Naive thymus-derived CD4-positive, alpha-beta T cell (primary cell): ENCODE results near the gene WDR35. TPM values are rescaled to one million over a fixed set of nuclear protein-coding genes. Genes with fewer than 3 reads are reported as not detected.

Experiments
- ATAC-seq: fragments of 150-1000 bp; cut with Tn5 transposase; 2 replicates; pipeline ENCODE4 v1.10.0; 2021; ENCODE audit warnings: mild to moderate bottlenecking, moderate library complexity
- CTCF ChIA-PET: fragments of 350-600 bp; sonication (Branson Sonifier 250); formaldehyde crosslinking; loops from one replicate; lab custom pipeline; 2021; ENCODE audit warnings: antibody characterized with exemption; lab: Charles Lee
- POLR2A ChIA-PET: fragments of 350-600 bp; sonication (Branson Sonifier 250); formaldehyde crosslinking; loops from one replicate; lab custom pipeline; 2021; ENCODE audit warnings: antibody characterized with exemption, inconsistent platforms; lab: Charles Lee
- DNase-seq, 9 donors: peaks; one replicate each; pipeline versions ENCODE4 v3.0.0 to v3.0.0-alpha.2; 2020 to 2022; ENCODE audit warnings: mixed read lengths in 1 of 9
- H3K27ac ChIP-seq: one replicate; pipeline ENCODE4 v1.7.0; 2013; ENCODE audit warnings: mild to moderate bottlenecking, low read depth, low read length, moderate library complexity
- H3K27me3 ChIP-seq, 2 donors: one replicate each; pipeline ENCODE4 v1.7.0; 2013; ENCODE audit warnings: low read length in 2 of 2, mild to moderate bottlenecking in 2 of 2, moderate library complexity in 2 of 2; ENCODE audit not compliant: control insufficient read depth in 2 of 2, insufficient read depth in 2 of 2
- H3K36me3 ChIP-seq, 3 experiments: 1 replicate in 2 of 3; 2 replicates in 1 of 3; pipeline ENCODE4 v1.7.0; 2013; ENCODE audit warnings: low read length in 3 of 3, mild to moderate bottlenecking in 3 of 3, moderate library complexity in 1 of 3; ENCODE audit not compliant: insufficient read depth in 3 of 3, control insufficient read depth in 2 of 3
- H3K4me1 ChIP-seq, 2 donors: one replicate each; pipeline ENCODE4 v1.7.0; 2013; ENCODE audit warnings: low read length in 2 of 2, mild to moderate bottlenecking in 2 of 2, moderate library complexity in 1 of 2; ENCODE audit not compliant: control insufficient read depth in 2 of 2, insufficient read depth in 2 of 2
- H3K4me3 ChIP-seq: 2 replicates; pipeline ENCODE4 v1.7.0; 2013; ENCODE audit warnings: mild to moderate bottlenecking, low read length
- H3K9me3 ChIP-seq, 3 experiments: 1 replicate in 2 of 3; 2 replicates in 1 of 3; pipeline ENCODE4 v1.7.0; 2013; ENCODE audit warnings: low read length in 3 of 3; ENCODE audit not compliant: control insufficient read depth in 2 of 3
- H3K27ac Mint-ChIP-seq, 9 donors: one replicate each; pipeline ENCODE4 v1.8.0; 2020 to 2022; ENCODE audit warnings: mixed read lengths in 9 of 9, mild to moderate bottlenecking in 8 of 9, moderate library complexity in 5 of 9, inconsistent platforms in 2 of 9
- H3K27me3 Mint-ChIP-seq, 5 donors: one replicate each; pipeline ENCODE4 v1.8.0; 2021 to 2022; ENCODE audit warnings: mixed read lengths in 5 of 5, mild to moderate bottlenecking in 1 of 5
- H3K36me3 Mint-ChIP-seq, 5 donors: one replicate each; pipeline ENCODE4 v1.8.0; 2020 to 2022; ENCODE audit warnings: mixed read lengths in 5 of 5, mild to moderate bottlenecking in 3 of 5, inconsistent platforms in 1 of 5
- H3K4me1 Mint-ChIP-seq, 7 donors: one replicate each; pipeline ENCODE4 v1.8.0; 2020 to 2022; ENCODE audit warnings: mixed read lengths in 7 of 7, mild to moderate bottlenecking in 3 of 7, inconsistent platforms in 1 of 7
- H3K4me3 Mint-ChIP-seq, 10 donors: one replicate each; pipeline ENCODE4 v1.8.0; 2020 to 2022; ENCODE audit warnings: mild to moderate bottlenecking in 10 of 10, mixed read lengths in 10 of 10, moderate library complexity in 6 of 10, inconsistent platforms in 2 of 10
- H3K9me3 Mint-ChIP-seq, 11 donors: one replicate each; pipeline ENCODE4 v1.8.0; 2020 to 2022; ENCODE audit warnings: mixed read lengths in 11 of 11, mild to moderate bottlenecking in 4 of 11, inconsistent platforms in 1 of 11, moderate library complexity in 1 of 11
- intact Hi-C, 2 donors: fragments of 100-400 bp; cut with micrococcal nuclease; formaldehyde crosslinking; loops; one replicate each; pipeline ENCODE4 v1.15.1; 2023
- polyA plus RNA-seq, 2 donors: library from polyadenylated mRNA; unstranded; fragments of 300-500 nt; fragmentation: Illumina TruSeq; gene quantifications; one replicate each; pipeline ENCODE4 v1.2.3, GENCODE V29; 2021
- total RNA-seq, 6 experiments: library from RNA in 5 of 6; stranded (reverse) in 5 of 6; gene quantifications; 1 replicate in 5 of 6; 2 replicates in 1 of 6; pipeline ENCODE4 v1.2.3 and lab custom pipeline; 2021 to 2026

The WDR35 gene
- total and polyA plus RNA-seq, 7 experiments from 2014 or later: 1.5 to 6.0 (median 3.5) TPM

- H3K9me3 Mint-ChIP-seq: no peaks in the 10 kb centered on the region
- H3K36me3 ChIP-seq: no peaks in the 10 kb centered on the region
- no peaks in the 10 kb centered on the region for H3K27me3 ChIP-seq
- DNase-seq (no peak), ATAC-seq (no peak)
- no peaks in the 10 kb centered on the region for H3K36me3 Mint-ChIP-seq
- intact Hi-C loops: no loop called here
- H3K4me3 Mint-ChIP-seq: no peak overlapping the region
- H3K27ac Mint-ChIP-seq: no peak overlapping the region
- H3K9me3 ChIP-seq: no peaks in the 10 kb centered on the region
- ChIA-PET CTCF (no interaction called here), POLR2A (no interaction called here)
- H3K4me1 ChIP-seq: no peaks in the 10 kb centered on the region
- H3K4me3 ChIP-seq: no peak overlapping the region
- H3K4me1 Mint-ChIP-seq: no peaks in the 10 kb centered on the region
- H3K27me3 Mint-ChIP-seq: peaks cover 17 to 42% (median 23%) of the 10 kb centered on the region in 5 donors
- H3K27ac ChIP-seq: no peak overlapping the region
These were observed 11.5 kb upstream of the WDR35 start for GRCh38 chr2:20001361-20001863.

- Mint-ChIP-seq H3K4me1 (peaks cover 9 to 24% (median 17%) of the 10 kb centered on the region in 7 donors), H3K27me3 (peaks cover 13 to 45% (median 21%) of the 10 kb centered on the region in 5 donors), H3K27ac (no peak overlapping the region), H3K9me3 (no peaks in the 10 kb centered on the region), H3K4me3 (no peak overlapping the region), H3K36me3 (no peaks in the 10 kb centered on the region)
- DNase-seq: no peak
- Histone ChIP-seq H3K36me3 (no peaks in the 10 kb centered on the region), H3K4me1 (peaks cover 0 to 14% of the 10 kb centered on the region in 2 donors), H3K9me3 (no peaks in the 10 kb centered on the region), H3K27ac (no peak overlapping the region), H3K27me3 (peaks cover 0 to 4% of the 10 kb centered on the region in 2 donors), H3K4me3 (no peak overlapping the region)
- ATAC-seq: no peak
- POLR2A ChIA-PET: no interaction called here
- intact Hi-C loops: loop anchor here (5.0 kb wide), 2 partner anchors 631 to 829 kb away; partner anchors contain the start of gene LDAH (in 1 of the 2)
- CTCF ChIA-PET: no interaction called here
These were observed 3.8 kb upstream of the WDR35 start for GRCh38 chr2:19993731-19994130.

GRCh38 chr2:19991895-19992294 is 2.0 kb upstream of the WDR35 start:
- CTCF ChIA-PET: no interaction called here

GRCh38 chr2:19990416-19990728 is 467 bp upstream of the WDR35 start:
- Mint-ChIP-seq H3K4me3 (peak overlapping the region; percentile 88 to 94 (median 89)), H3K9me3 (no peaks in the 10 kb centered on the region), H3K27ac (peak overlapping the region in 8 of 9 donors; percentile 86 to 94 (median 88)), H3K27me3 (peaks cover 7 to 30% (median 12%) of the 10 kb centered on the region in 5 donors), H3K36me3 (peaks cover 0 to 5% (median 0%) of the 10 kb centered on the region in 5 donors), H3K4me1 (peaks cover 9 to 33% (median 23%) of the 10 kb centered on the region in 7 donors)
- H3K9me3 ChIP-seq: no peaks in the 10 kb centered on the region
- POLR2A ChIA-PET: interaction anchor here (1.4 kb wide), 1 partner anchor 61 kb away, joined by 5 read pairs; the partner anchor contains the start of gene LAPTM4A
- no peaks in the 10 kb centered on the region for H3K36me3 ChIP-seq
- H3K27ac ChIP-seq: peak overlapping the region; percentile 68
- ATAC-seq (no peak), DNase-seq (no peak)
- CTCF ChIA-PET: interaction anchor here (0.7 to 1.6 kb wide), 2 partner anchors 23 to 25 kb away, joined by 3 to 5 read pairs; no protein-coding TSS in a partner anchor
- H3K4me1 ChIP-seq: peaks cover 0 to 14% of the 10 kb centered on the region in 2 donors
- intact Hi-C loops: loop anchor here (1.0 to 5.0 kb wide), 7 partner anchors 61 to 1430 kb away; partner anchors contain the start of genes LAPTM4A (in 2 of the 2), RDH14 (in 2 of the 2), LDAH (in 1 of the 2) and TTC32 (in 1 of the 2)
- peaks cover 0 to 4% of the 10 kb centered on the region in 2 donors for H3K27me3 ChIP-seq
- H3K4me3 ChIP-seq: peak overlapping the region; percentile 91

More at GRCh38 chr2:19991895-19992294, 2.0 kb upstream of the WDR35 start:
- H3K27ac Mint-ChIP-seq: no peak overlapping the region
- POLR2A ChIA-PET: no interaction called here
- Histone ChIP-seq H3K36me3 (no peaks in the 10 kb centered on the region), H3K27ac (no peak overlapping the region), H3K27me3 (peaks cover 0 to 4% of the 10 kb centered on the region in 2 donors), H3K4me3 (no peak overlapping the region), H3K9me3 (no peaks in the 10 kb centered on the region), H3K4me1 (peaks cover 0 to 14% of the 10 kb centered on the region in 2 donors)
- H3K4me1 Mint-ChIP-seq: peaks cover 9 to 33% (median 23%) of the 10 kb centered on the region in 7 donors
- intact Hi-C loops: loop anchor here (2.0 to 5.0 kb wide), 3 partner anchors 630 to 830 kb away; partner anchors contain the start of gene LDAH (in 1 of the 2)
- H3K9me3 Mint-ChIP-seq: no peaks in the 10 kb centered on the region
- ATAC-seq: no peak
- DNase-seq: no peak
- no peak overlapping the region for H3K4me3 Mint-ChIP-seq
- H3K36me3 Mint-ChIP-seq: no peaks in the 10 kb centered on the region
- peaks cover 7 to 40% (median 16%) of the 10 kb centered on the region in 5 donors for H3K27me3 Mint-ChIP-seq

- DNase-seq (no peak), ATAC-seq (no peak)
- POLR2A ChIA-PET: interaction anchor here (0.8 to 1.4 kb wide), 3 partner anchors 62 to 107 kb away, joined by 3 to 5 read pairs (median 3); partner anchors contain the start of gene LAPTM4A
- Histone ChIP-seq H3K9me3 (no peaks in the 10 kb centered on the region), H3K4me1 (peaks cover 0 to 14% of the 10 kb centered on the region in 2 donors), H3K27ac (peak overlapping the region; percentile 68), H3K27me3 (peaks cover 0 to 4% of the 10 kb centered on the region in 2 donors), H3K4me3 (peak overlapping the region; percentile 91), H3K36me3 (no peaks in the 10 kb centered on the region)
- H3K4me1 Mint-ChIP-seq: peaks cover 11 to 33% (median 23%) of the 10 kb centered on the region in 7 donors
- peak overlapping the region; percentile 88 to 94 (median 89) for H3K4me3 Mint-ChIP-seq
- peaks cover 0 to 5% (median under 1%) of the 10 kb centered on the region in 5 donors for H3K36me3 Mint-ChIP-seq
- CTCF ChIA-PET: interaction anchor here (0.6 to 1.6 kb wide), 2 partner anchors 25 to 205 kb away, joined by 3 to 5 read pairs; no protein-coding TSS in a partner anchor
- H3K9me3 Mint-ChIP-seq: no peaks in the 10 kb centered on the region
- peak overlapping the region; percentile 86 to 94 (median 89) for H3K27ac Mint-ChIP-seq
- intact Hi-C loops: loop anchor here in 1 of 2 donors (5.0 kb wide), 1 partner anchor 642 kb away; no protein-coding TSS in a partner anchor
- H3K27me3 Mint-ChIP-seq: peaks cover 7 to 28% (median 9%) of the 10 kb centered on the region in 5 donors
These were observed 601 bp downstream of the WDR35 start for GRCh38 chr2:19989342-19989666.

- H3K27me3 ChIP-seq: peaks cover 0 to 4% of the 10 kb centered on the region in 2 donors
- no peaks in the 10 kb centered on the region for H3K36me3 ChIP-seq
- no peak for ATAC-seq
- Mint-ChIP-seq H3K27ac (peak overlapping the region in 5 of 9 donors; percentile 16 to 94 (median 89)), H3K36me3 (peaks cover 0 to 9% (median 1%) of the 10 kb centered on the region in 5 donors), H3K4me3 (peak overlapping the region in 9 of 10 donors; percentile 88 to 94 (median 89)), H3K4me1 (peaks cover 11 to 33% (median 23%) of the 10 kb centered on the region in 7 donors), H3K27me3 (peaks cover 7 to 22% (median 9%) of the 10 kb centered on the region in 5 donors), H3K9me3 (no peaks in the 10 kb centered on the region)
- DNase-seq: no peak
- intact Hi-C loops: loop anchor here in 1 of 2 donors (5.0 kb wide), 1 partner anchor 641 kb away; no protein-coding TSS in a partner anchor
- H3K9me3 ChIP-seq: no peaks in the 10 kb centered on the region
- ChIA-PET CTCF (no interaction called here), POLR2A (no interaction called here)
- H3K4me3 ChIP-seq: no peak overlapping the region
- H3K4me1 ChIP-seq: peaks cover 0 to 14% of the 10 kb centered on the region in 2 donors
- H3K27ac ChIP-seq: no peak overlapping the region
These were observed 1.3 kb downstream of the WDR35 start for GRCh38 chr2:19988600-19988999.
